NCI-H2227 treated with DMSO at 0.1 percent for 48 hours (cell line): Measurements from ENCODE around the gene SCN4B.

Source experiments
- DNase-seq: peaks from one replicate; lab custom pipeline; 2025; lab: John Stamatoyannopoulos, UW

SCN4B gene

GRCh38 chr11:118129471-118130172 is 23.0 kb downstream of the SCN4B start:
- DNase-seq: no peak

- no peak for DNase-seq
Measured at GRCh38 chr11:118128721-118129470, 23.7 kb downstream of the SCN4B start.

- no peak for DNase-seq
Measured at GRCh38 chr11:118128310-118128709, 24.3 kb downstream of the SCN4B start.

- no peak for DNase-seq
Measured at GRCh38 chr11:118126082-118126838, 26.4 kb downstream of the SCN4B start.

- no peak for DNase-seq
Measured at GRCh38 chr11:118124929-118125535, 27.6 kb downstream of the SCN4B start.

- no peak for DNase-seq
Measured at GRCh38 chr11:118120793-118121192, 31.8 kb downstream of the SCN4B start.

GRCh38 chr11:118117790-118118601 is 34.6 kb downstream of the SCN4B start:
- no peak for DNase-seq

- DNase-seq: no peak
Measured at GRCh38 chr11:118115048-118115447, 37.6 kb downstream of the SCN4B start.

GRCh38 chr11:118114266-118114665 is 38.4 kb downstream of the SCN4B start:
- no peak for DNase-seq

- no peak for DNase-seq
Measured at GRCh38 chr11:118112711-118113430, 39.8 kb downstream of the SCN4B start.

- no peak for DNase-seq
Measured at GRCh38 chr11:118111744-118112035, 40.9 kb downstream of the SCN4B start.

- DNase-seq: no peak
Measured at GRCh38 chr11:118111019-118111743, 41.4 kb downstream of the SCN4B start.

GRCh38 chr11:118109231-118109630 is 43.4 kb downstream of the SCN4B start:
- DNase-seq: no peak

GRCh38 chr11:118108513-118108912 is 44.1 kb downstream of the SCN4B start:
- DNase-seq: no peak

GRCh38 chr11:118106789-118107335 is 45.8 kb downstream of the SCN4B start:
- no peak for DNase-seq

GRCh38 chr11:118105657-118106305 is 46.8 kb downstream of the SCN4B start:
- no peak for DNase-seq

GRCh38 chr11:118104491-118104890 is 48.1 kb downstream of the SCN4B start:
- DNase-seq: no peak

- DNase-seq: no peak
Measured at GRCh38 chr11:118102721-118103261, 49.8 kb downstream of the SCN4B start.

- DNase-seq: no peak
Measured at GRCh38 chr11:118100691-118101232, 51.9 kb downstream of the SCN4B start.
